OCI-LY1 (cell line): Measurements from ENCODE around the gene CLDN9.

Source experiments
- H2AFZ ChIP-seq: fragments of 200-600 bp; sonication (generic), shearing (Covaris generic); 2 replicates; pipeline ENCODE4 v1.6.0; 2014; ENCODE audit warnings: antibody characterized with exemption, mild to moderate bottlenecking, low read length
- H3F3A ChIP-seq: fragments of 200-600 bp; sonication (generic), shearing (Covaris generic); 2 replicates; pipeline ENCODE4 v1.6.0; 2014; ENCODE audit warnings: mild to moderate bottlenecking, antibody characterized with exemption, low read length, moderate library complexity; ENCODE audit not compliant: insufficient read depth
- H3K27ac ChIP-seq: fragments of 200-600 bp; sonication (generic); 2 replicates; pipeline ENCODE4 v1.5.1; 2014; ENCODE audit warnings: low read length, mixed run types, mild to moderate bottlenecking, low read depth; ENCODE audit not compliant: poor library complexity, severe bottlenecking
- H3K27me3 ChIP-seq: fragments of 200-600 bp; sonication (generic); 2 replicates; pipeline ENCODE4 v1.6.0; 2014; ENCODE audit warnings: antibody characterized with exemption, mild to moderate bottlenecking, low read length, moderate library complexity; ENCODE audit not compliant: insufficient read depth
- H3K36me3 ChIP-seq: fragments of 200-600 bp; sonication (generic); 2 replicates; pipeline ENCODE4 v1.6.1; 2014; ENCODE audit warnings: mild to moderate bottlenecking, antibody characterized with exemption, low read length, moderate library complexity, mixed read lengths; ENCODE audit not compliant: insufficient read depth
- H3K4me1 ChIP-seq: fragments of 200-600 bp; sonication (generic); 2 replicates; pipeline ENCODE4 v1.5.1; 2014; ENCODE audit warnings: mild to moderate bottlenecking, low read length, moderate library complexity; ENCODE audit not compliant: insufficient read depth, severe bottlenecking
- H3K4me2 ChIP-seq: fragments of 200-600 bp; sonication (generic), shearing (Covaris generic); 2 replicates; pipeline ENCODE4 v1.6.1; 2014; ENCODE audit warnings: low read length
- H3K4me3 ChIP-seq: fragments of 200-600 bp; sonication (generic); 2 replicates; pipeline ENCODE4 v1.5.1; 2014; ENCODE audit warnings: low read length, low read depth, mild to moderate bottlenecking, mixed read lengths; ENCODE audit not compliant: poor library complexity, severe bottlenecking
- H3K79me2 ChIP-seq: fragments of 200-600 bp; shearing (Covaris generic); 2 replicates; pipeline ENCODE4 v1.6.1; 2016; ENCODE audit warnings: mixed run types, low read length, mixed read lengths; ENCODE audit not compliant: insufficient read depth
- H3K9ac ChIP-seq: fragments of 200-600 bp; sonication (generic), shearing (Covaris generic); 2 replicates; pipeline ENCODE4 v1.6.1; 2014; ENCODE audit warnings: mild to moderate bottlenecking, low read length, mixed read lengths
- H3K9me2 ChIP-seq: fragments of 200-600 bp; sonication (generic), shearing (Covaris generic); 2 replicates; pipeline ENCODE4 v1.6.1; 2014; ENCODE audit warnings: low read depth, mild to moderate bottlenecking, low read length, mixed read lengths
- H3K9me3 ChIP-seq: fragments of 200-600 bp; shearing (Covaris generic); 2 replicates; pipeline ENCODE4 v1.6.1; 2014; ENCODE audit warnings: low read length, mixed read lengths
- H4K20me1 ChIP-seq: fragments of 200-600 bp; sonication (generic), shearing (Covaris generic); 2 replicates; pipeline ENCODE4 v1.6.0; 2016; ENCODE audit warnings: mild to moderate bottlenecking, low read length; ENCODE audit not compliant: insufficient read depth
- CTCF ChIP-seq: fragments of 200-600 bp; sonication (generic), shearing (Covaris generic); IDR thresholded peaks from 2 replicates; pipeline ENCODE4 v1.5.1; 2017; ENCODE audit warnings: mild to moderate bottlenecking, antibody characterized with exemption, low read length, moderate library complexity, mixed read lengths
- EZH2 ChIP-seq: fragments of 200-600 bp; sonication (generic), shearing (Covaris generic); IDR thresholded peaks from 2 replicates; pipeline ENCODE4 v1.8.0; 2017; ENCODE audit warnings: borderline replicate concordance, mixed run types, mild to moderate bottlenecking, antibody characterized with exemption, low read length, moderate library complexity, mixed read lengths

The CLDN9 gene

GRCh38 chr16:2987286-2987685 is 25.4 kb upstream of the CLDN9 start:
- no peak overlapping the region for H3K9ac ChIP-seq
- H4K20me1 ChIP-seq = no peaks in the 10 kb centered on the region
- no peak overlapping the region for H2AFZ ChIP-seq
- H3K27ac ChIP-seq = no peak overlapping the region
- H3K27me3 ChIP-seq = peaks cover 3% of the 10 kb centered on the region; the same call in 1 of the 2 replicates
- H3K4me2 ChIP-seq = no peak overlapping the region
- TF ChIP-seq CTCF (no peak), EZH2 (no peak)
- H3K4me1 ChIP-seq = peaks cover 16% of the 10 kb centered on the region
- H3F3A ChIP-seq = no peaks in the 10 kb centered on the region
- H3K4me3 ChIP-seq = no peak overlapping the region
- H3K9me2 ChIP-seq = no peaks in the 10 kb centered on the region
- H3K36me3 ChIP-seq = no peaks in the 10 kb centered on the region
- H3K79me2 ChIP-seq = no peaks in the 10 kb centered on the region
- no peaks in the 10 kb centered on the region for H3K9me3 ChIP-seq

- H3K9me3 ChIP-seq = no peaks in the 10 kb centered on the region
- no peak overlapping the region for H3K27ac ChIP-seq
- no peaks in the 10 kb centered on the region for H4K20me1 ChIP-seq
- peaks cover 3% of the 10 kb centered on the region; the same call in 1 of the 2 replicates for H3K27me3 ChIP-seq
- no peaks in the 10 kb centered on the region for H3K9me2 ChIP-seq
- no peak overlapping the region for H2AFZ ChIP-seq
- H3K79me2 ChIP-seq = no peaks in the 10 kb centered on the region
- no peaks in the 10 kb centered on the region for H3F3A ChIP-seq
- no peak overlapping the region for H3K4me2 ChIP-seq
- H3K4me1 ChIP-seq = peaks cover 11% of the 10 kb centered on the region
- H3K9ac ChIP-seq = no peak overlapping the region
- TF ChIP-seq EZH2 (no peak), CTCF (no peak)
- no peak overlapping the region for H3K4me3 ChIP-seq
- H3K36me3 ChIP-seq = no peaks in the 10 kb centered on the region
Measured at GRCh38 chr16:2987833-2988232, 24.9 kb upstream of the CLDN9 start.

GRCh38 chr16:2988590-2989099 is 24.1 kb upstream of the CLDN9 start:
- Histone ChIP-seq H2AFZ (no peak overlapping the region), H4K20me1 (no peaks in the 10 kb centered on the region), H3K9ac (no peak overlapping the region), H3K27ac (no peak overlapping the region), H3K4me2 (no peak overlapping the region), H3K9me2 (no peaks in the 10 kb centered on the region), H3K4me3 (no peak overlapping the region), H3F3A (no peaks in the 10 kb centered on the region), H3K36me3 (no peaks in the 10 kb centered on the region), H3K27me3 (peaks cover 3% of the 10 kb centered on the region; the same call in 1 of the 2 replicates), H3K4me1 (peaks cover 5% of the 10 kb centered on the region), H3K9me3 (no peaks in the 10 kb centered on the region), H3K79me2 (no peaks in the 10 kb centered on the region)
- TF ChIP-seq CTCF = no peak
- TF ChIP-seq EZH2 = no peak
